Mesothelial cell of epicardium (in vitro differentiated cells): ENCODE data around the gene C1orf50. TPM values are rescaled to one million over a fixed set of nuclear protein-coding genes. Genes with fewer than 3 reads are reported as not detected.

Experiments used
- DNase-seq, 2 experiments: peaks; one replicate each; pipeline ENCODE4 v3.0.0; 2021; ENCODE audit warnings: low spot score in 2 of 2; ENCODE audit not compliant: unreplicated experiment in 2 of 2
- H3K27ac Mint-ChIP-seq: 2 replicates; pipeline ENCODE4 v1.8.0; 2021; ENCODE audit warnings: mixed read lengths
- H3K27me3 Mint-ChIP-seq: 2 replicates; pipeline ENCODE4 v1.8.0; 2021; ENCODE audit warnings: low read depth, mixed read lengths
- H3K36me3 Mint-ChIP-seq: 2 replicates; pipeline ENCODE4 v1.8.0; 2021; ENCODE audit warnings: mixed read lengths
- H3K4me1 Mint-ChIP-seq: 2 replicates; pipeline ENCODE4 v1.8.0; 2021; ENCODE audit warnings: mixed read lengths
- H3K4me3 Mint-ChIP-seq: 2 replicates; pipeline ENCODE4 v1.8.0; 2021; ENCODE audit warnings: mild to moderate bottlenecking, moderate library complexity, mixed read lengths
- H3K9me3 Mint-ChIP-seq: 2 replicates; pipeline ENCODE4 v1.8.0; 2021; ENCODE audit warnings: mixed read lengths
- CTCF ChIP-seq: fragments of 200-600 bp; sonication (generic); IDR thresholded peaks from one replicate; pipeline ENCODE4 v1.5.0; 2021; ENCODE audit warnings: antibody characterized with exemption; ENCODE audit not compliant: unreplicated experiment
- total RNA-seq: library from RNA; stranded (reverse); gene quantifications from 3 replicates; pipeline ENCODE4 v1.2.1, GENCODE V29; 2021

Gene C1orf50
- total RNA-seq, 1 donor from 2014 or later: 10.4 TPM

- peak; percentile 35 for TF ChIP-seq CTCF
- Mint-ChIP-seq H3K27ac (no peak overlapping the region), H3K27me3 (no peaks in the 10 kb centered on the region), H3K4me1 (peaks cover 13% of the 10 kb centered on the region), H3K4me3 (no peak overlapping the region), H3K9me3 (no peaks in the 10 kb centered on the region), H3K36me3 (peaks cover 7% of the 10 kb centered on the region)
- peak in 1 of 2 experiments; percentile 58 for DNase-seq
Observed at GRCh38 chr1:42765832-42766740, 963 bp upstream of the C1orf50 start.

GRCh38 chr1:42767510-42768000, 506 bp downstream of the C1orf50 start:
- Mint-ChIP-seq H3K4me1 (peaks cover 13% of the 10 kb centered on the region), H3K9me3 (no peaks in the 10 kb centered on the region), H3K36me3 (peaks cover 7% of the 10 kb centered on the region), H3K4me3 (no peak overlapping the region), H3K27me3 (no peaks in the 10 kb centered on the region), H3K27ac (peak overlapping the region; percentile 86)
- no peak for DNase-seq
- no peak for TF ChIP-seq CTCF

- Mint-ChIP-seq H3K27me3 (no peaks in the 10 kb centered on the region), H3K36me3 (peaks cover 7% of the 10 kb centered on the region), H3K4me1 (peaks cover 13% of the 10 kb centered on the region), H3K27ac (peak overlapping the region; percentile 86), H3K9me3 (no peaks in the 10 kb centered on the region), H3K4me3 (no peak overlapping the region)
- DNase-seq: no peak
- TF ChIP-seq CTCF: no peak
Observed at GRCh38 chr1:42768172-42768571, 1.1 kb downstream of the C1orf50 start.

- peak overlapping the region; percentile 18 for H3K4me3 Mint-ChIP-seq
Observed at GRCh38 chr1:42769811-42770210, 2.8 kb downstream of the C1orf50 start.

GRCh38 chr1:42773420-42773819, 6.4 kb downstream of the C1orf50 start:
- H3K4me1 Mint-ChIP-seq: peaks cover 6% of the 10 kb centered on the region
- no peak for DNase-seq
- H3K4me3 Mint-ChIP-seq: no peak overlapping the region
- no peaks in the 10 kb centered on the region for H3K9me3 Mint-ChIP-seq
- no peak for TF ChIP-seq CTCF
- H3K36me3 Mint-ChIP-seq: peaks cover 41% of the 10 kb centered on the region
- no peak overlapping the region for H3K27ac Mint-ChIP-seq
- H3K27me3 Mint-ChIP-seq: no peaks in the 10 kb centered on the region

More at GRCh38 chr1:42769811-42770210, 2.8 kb downstream of the C1orf50 start:
- peaks cover 13% of the 10 kb centered on the region for H3K4me1 Mint-ChIP-seq
- peaks cover 8% of the 10 kb centered on the region for H3K36me3 Mint-ChIP-seq
- H3K27ac Mint-ChIP-seq: no peak overlapping the region
- TF ChIP-seq CTCF: no peak
- H3K9me3 Mint-ChIP-seq: no peaks in the 10 kb centered on the region
- H3K27me3 Mint-ChIP-seq: no peaks in the 10 kb centered on the region
- DNase-seq: no peak
